Inflammatory macrophage (primary cell): ENCODE measurements around the gene ICAM3.
"Not testable (repeated sequence)": the region's sequence is repeated elsewhere in the genome, so short reads cannot be mapped to it uniquely, and the experiment has no call there.

Source experiments
- DNase-seq, 2 donors: peaks; one replicate each; pipeline ENCODE4 v3.0.0-alpha.2; 2020 to 2022

Gene ICAM3

GRCh38 chr19:10344780-10345179, 5.4 kb upstream of the ICAM3 start:
- no peak for DNase-seq

DNA sequence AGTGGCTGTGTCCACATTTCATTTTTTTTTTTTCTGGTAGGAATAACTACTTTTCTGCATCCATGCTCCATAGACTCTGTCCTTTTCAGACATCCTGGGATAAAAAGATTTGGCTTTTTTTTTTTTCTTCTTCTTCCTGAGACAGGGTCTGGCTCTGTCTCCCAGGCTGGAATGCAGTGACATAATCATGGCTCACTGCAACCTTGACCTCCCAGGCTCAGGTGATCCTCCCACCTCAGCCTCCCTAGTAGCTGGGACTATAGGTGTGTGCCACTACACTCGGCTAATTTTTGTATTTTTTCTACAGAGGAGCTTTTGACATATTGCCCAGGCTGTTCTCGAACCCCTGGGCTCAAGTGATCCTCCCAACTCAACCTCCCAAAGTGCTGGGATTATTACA, 4.1 kb upstream of the ICAM3 start:
- DNase-seq = no peak

DNA sequence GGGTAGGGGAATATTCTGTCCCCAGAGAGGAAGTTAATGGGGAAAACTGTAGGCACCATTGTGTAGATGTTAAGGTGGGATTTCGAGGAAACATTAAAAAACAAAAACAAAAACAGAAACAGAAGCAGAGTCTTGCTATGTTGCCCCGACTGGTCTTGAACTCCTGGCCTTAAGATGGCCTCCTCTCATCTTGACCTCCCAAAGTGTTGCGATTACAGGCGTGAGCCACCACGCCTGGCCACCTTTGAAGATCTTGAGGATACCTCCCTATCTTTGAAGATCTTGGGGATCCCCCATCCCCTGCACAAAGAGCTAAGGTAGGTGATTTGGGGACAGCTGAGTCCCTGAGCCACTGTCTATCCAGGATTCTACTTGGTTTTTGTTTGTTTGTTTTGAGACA, 553 bp upstream of the ICAM3 start:
- no peak for DNase-seq

- DNase-seq = no peak
These were observed 484 bp downstream of the ICAM3 start for GRCh38 chr19:10338940-10339339.

- not testable (repeated sequence) for DNase-seq
These were observed 2.7 kb downstream of the ICAM3 start for GRCh38 chr19:10336725-10337124.

DNA sequence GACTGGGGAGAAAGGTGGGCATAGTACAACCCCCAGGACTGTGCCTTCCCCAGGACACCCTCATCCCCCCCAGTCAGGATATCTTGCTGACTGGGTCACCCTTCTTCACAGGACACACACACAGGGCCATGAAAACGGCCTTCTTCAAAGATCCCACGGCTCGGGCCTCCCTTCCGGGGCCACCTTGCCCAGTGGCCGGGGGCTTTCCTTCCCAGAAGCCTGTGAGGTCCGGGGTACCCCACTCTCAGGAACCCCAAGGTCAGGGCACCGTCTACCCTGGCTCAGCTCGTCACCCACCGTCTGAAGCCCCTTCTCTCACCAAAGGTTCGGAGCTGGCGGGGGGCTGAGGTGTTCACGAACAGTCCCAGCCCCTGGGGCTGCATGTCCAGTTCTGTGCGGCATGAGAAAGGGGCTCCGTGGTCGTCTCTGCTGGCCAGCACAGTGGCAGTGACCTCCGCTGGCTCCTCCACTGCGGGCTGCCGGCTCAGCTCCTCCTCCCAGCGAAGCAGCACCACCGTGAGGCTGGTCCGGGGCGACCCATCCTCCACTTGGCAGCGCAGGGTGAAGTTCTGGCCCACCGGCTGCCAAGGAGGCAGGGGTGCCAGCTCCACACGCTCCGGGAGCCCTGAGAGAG, 4.0 kb downstream of the ICAM3 start:
- DNase-seq = no peak

GRCh38 chr19:10334588-10335351, 4.7 kb downstream of the ICAM3 start:
- peak; percentile 59 to 72 for DNase-seq

DNA sequence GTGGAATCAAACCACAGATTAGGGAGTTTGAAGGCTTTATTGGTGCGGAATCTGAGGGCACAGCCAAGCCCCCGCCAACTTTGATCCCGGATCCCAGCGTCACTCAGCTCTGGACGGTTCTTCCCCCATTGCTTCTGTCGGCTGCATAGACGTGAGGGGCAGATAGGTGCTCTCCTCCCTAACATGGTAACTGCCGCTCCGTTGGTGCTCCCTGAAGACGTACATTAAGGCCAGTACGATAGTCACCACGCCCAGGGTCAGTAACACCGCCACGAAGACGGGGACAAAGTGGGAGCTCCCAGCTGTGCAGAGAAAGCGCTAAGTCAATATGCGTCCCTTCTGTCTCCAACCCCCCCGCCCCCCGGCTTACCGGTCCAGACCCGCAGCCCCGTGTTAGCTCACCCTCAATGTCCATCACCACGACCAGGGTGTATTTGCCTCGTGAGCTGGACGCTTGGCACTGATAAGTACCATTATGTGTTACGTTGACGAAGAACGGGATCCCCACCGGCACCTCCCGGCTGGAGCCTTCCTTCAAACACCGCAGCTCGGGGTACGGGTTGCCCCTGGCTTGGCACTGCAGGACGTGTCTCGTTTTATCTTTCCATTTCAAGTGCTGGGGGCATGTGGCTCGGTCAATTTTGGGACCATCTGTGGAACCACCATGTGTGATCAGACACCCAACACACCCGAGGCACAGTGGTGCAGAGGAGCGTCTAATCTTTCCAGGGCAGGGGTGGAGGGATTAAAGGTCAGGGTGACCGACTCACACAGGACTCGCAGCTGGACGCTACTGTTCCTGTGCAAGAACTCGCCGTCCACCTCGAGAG, 5.5 kb downstream of the ICAM3 start:
- no peak for DNase-seq

DNA sequence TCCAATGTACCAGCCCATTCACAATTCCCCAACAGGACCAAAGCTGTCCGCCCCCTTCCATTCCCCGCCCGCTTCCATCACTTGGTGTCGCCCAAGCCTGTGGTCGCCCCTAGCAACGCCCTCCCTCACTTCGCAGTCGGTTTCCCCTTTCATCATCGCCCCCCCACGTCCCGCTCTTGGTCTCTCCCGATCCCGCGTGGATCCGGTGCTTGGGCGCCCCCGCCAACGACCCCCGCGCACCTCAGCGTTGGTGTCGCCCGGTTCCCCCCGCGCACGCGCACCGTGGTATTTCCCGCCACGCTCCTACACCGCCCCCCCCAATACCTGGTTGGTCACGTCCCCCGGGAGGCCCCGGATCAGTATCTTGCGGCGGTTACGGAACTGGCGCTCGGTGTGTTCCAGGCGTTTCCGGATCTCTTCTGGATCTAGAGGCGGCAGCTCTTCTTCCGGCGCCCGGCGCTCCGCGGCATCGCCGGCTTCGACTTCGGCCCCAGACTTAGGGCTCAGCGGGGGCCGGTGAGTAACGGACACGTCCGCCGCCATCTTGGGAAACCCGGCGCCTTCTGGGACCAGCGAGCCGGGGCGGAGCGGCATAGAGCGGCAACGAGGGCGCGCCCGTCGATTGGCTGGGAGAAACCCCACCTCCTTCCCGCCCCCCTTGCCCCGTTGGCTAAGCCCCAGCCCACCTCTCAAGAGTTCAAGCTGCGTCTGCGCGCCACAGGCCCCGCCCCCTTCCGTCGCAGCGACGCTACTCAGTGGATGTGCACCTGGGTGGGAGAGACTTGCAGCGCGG, 6.3 kb downstream of the ICAM3 start, which contains the start of gene RAVER1:
RAVER1 (minus strand) TSS at position 565 of the 793 bp plus-strand sequence; CDS start at position 543, 22 bp downstream.
- peak; percentile 98 for DNase-seq

- DNase-seq = no peak
These were observed 7.1 kb downstream of the ICAM3 start for GRCh38 chr19:10332158-10332964.

- no peak for DNase-seq
These were observed 9.9 kb downstream of the ICAM3 start for GRCh38 chr19:10329555-10329954.

- DNase-seq = no peak
These were observed 10.6 kb downstream of the ICAM3 start for GRCh38 chr19:10328558-10329429.

GRCh38 chr19:10327793-10328192, 11.6 kb downstream of the ICAM3 start:
- DNase-seq = no peak

DNA sequence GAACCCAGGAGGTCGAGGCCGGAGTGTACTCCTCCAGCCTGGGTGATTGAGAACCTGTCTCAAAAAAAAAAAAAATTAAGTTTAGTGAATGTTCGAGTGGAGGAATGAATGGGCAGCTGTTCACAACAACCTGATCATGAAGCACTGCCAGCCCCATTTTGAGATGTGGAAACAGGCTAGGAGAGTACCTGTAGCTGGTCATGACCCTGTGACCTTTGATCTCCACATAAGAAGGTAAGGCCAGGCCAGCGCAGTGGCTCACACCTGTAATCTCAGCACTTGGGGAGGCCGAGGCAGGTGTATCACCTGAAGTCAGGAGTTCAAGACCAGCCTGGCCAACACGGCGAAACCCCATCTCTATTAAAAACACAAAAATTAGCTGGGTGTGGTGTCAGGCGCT, 13.7 kb downstream of the ICAM3 start:
- no peak for DNase-seq

DNA sequence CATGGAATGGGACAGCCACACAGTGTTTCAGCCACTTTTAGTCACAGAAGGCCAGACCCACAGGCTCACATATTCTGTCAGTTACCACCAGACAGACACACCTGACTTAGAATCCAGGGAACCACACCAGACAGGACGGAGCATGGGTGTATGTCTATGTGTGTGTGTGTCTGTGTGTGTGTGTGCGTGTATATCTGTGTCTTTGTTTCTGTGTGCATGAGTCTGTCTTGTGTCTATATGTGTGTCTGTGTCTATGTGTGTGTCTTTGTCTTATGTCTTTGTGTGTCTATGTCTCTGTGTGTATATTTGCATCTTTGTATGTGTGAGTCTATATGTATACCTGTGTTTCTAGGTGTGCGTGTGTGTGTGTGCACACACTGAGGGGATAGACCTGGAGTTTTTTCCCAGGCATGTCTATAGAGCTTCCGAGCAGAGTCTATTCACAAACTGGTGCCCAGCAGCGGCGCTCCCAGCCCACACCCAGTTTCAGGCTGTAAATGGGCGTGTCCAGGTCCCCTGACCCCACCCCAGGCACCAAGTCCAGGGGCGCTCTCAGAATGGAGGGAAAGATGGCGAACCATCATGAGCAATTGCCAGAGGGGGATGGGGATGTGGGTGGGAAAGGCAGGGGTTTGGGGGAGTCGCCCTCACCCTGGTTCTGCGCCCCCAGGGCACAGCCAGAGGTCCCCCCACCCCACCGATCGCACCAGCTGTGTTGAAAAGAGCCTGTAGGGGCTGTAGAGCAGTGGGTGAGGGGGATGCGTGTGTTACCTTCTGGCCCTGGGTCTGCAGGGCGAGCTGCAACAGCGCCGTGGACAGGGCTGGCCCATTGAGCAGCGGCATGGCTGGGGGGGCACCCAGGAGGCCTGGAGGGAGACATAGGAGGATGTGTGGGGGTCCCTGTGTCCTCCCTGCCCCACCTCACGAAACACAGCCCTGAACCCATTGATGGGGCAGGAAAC, 17.3 kb downstream of the ICAM3 start:
- no peak for DNase-seq

DNA sequence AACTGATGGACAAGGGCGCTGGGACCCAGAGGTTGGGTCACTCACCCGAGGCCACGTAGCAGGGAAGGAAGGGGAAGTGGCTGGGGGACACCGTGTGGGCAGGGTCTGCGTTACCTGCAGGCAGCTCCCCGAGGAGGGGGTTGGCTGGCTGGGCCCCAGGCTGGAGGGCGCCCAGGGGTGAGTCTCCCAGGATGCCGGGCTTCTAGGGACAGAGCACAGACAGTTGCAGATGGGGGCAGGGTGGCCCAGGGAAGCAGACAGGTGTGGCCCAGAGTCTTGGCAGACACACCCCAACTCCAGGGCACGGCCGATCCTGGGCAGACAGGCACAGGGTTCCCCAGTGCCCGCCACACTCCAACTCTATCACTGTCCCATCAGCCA, 18.0 kb downstream of the ICAM3 start:
- DNase-seq = no peak

- DNase-seq = no peak
These were observed 18.6 kb downstream of the ICAM3 start for GRCh38 chr19:10320602-10321416.
